Chondrocyte (in vitro differentiated cells): ENCODE results near the gene CAB39. TPM values are rescaled to one million over a fixed set of nuclear protein-coding genes. Genes with fewer than 3 reads are reported as not detected.
A peak's percentile ranks its signal among the peaks of the same experiment; 100 is the strongest.

Source experiments
- DNase-seq: peaks from one replicate; pipeline ENCODE4 v3.0.0; 2021; ENCODE audit warnings: mixed read lengths, low spot score
- H3K27ac Mint-ChIP-seq: one replicate; pipeline ENCODE4 v1.8.0; 2021; ENCODE audit warnings: mild to moderate bottlenecking, moderate library complexity, mixed read lengths; ENCODE audit not compliant: unreplicated experiment
- H3K27me3 Mint-ChIP-seq: 2 replicates; pipeline ENCODE4 v1.8.0; 2021; ENCODE audit warnings: low read depth, mixed read lengths
- H3K36me3 Mint-ChIP-seq: 2 replicates; pipeline ENCODE4 v1.8.0; 2021; ENCODE audit warnings: low read depth, mixed read lengths
- H3K4me1 Mint-ChIP-seq: 2 replicates; pipeline ENCODE4 v1.8.0; 2021; ENCODE audit warnings: low read depth, mild to moderate bottlenecking, mixed read lengths
- H3K4me3 Mint-ChIP-seq: one replicate; pipeline ENCODE4 v1.8.0; 2021; ENCODE audit warnings: mild to moderate bottlenecking, moderate library complexity, mixed read lengths; ENCODE audit not compliant: unreplicated experiment
- H3K9me3 Mint-ChIP-seq: 2 replicates; pipeline ENCODE4 v1.8.0; 2021; ENCODE audit warnings: low read depth, mixed read lengths
- CTCF ChIP-seq: fragments of 200-600 bp; sonication (generic); IDR thresholded peaks from 2 replicates; pipeline ENCODE4 v1.5.0; 2021; ENCODE audit warnings: antibody characterized with exemption, mild to moderate bottlenecking, moderate library complexity
- total RNA-seq: library from RNA; stranded (reverse); gene quantifications from 3 replicates; pipeline ENCODE4 v1.2.1, GENCODE V29; 2021

Gene CAB39
- total RNA-seq, 1 donor from 2014 or later = 33.4 TPM

GRCh38 chr2:230748087-230748486 is 35.4 kb downstream of the CAB39 start:
- no peak for DNase-seq
- H3K9me3 Mint-ChIP-seq = no peaks in the 10 kb centered on the region

GRCh38 chr2:230749111-230749510 is 36.5 kb downstream of the CAB39 start:
- Mint-ChIP-seq H3K27ac (peak overlapping the region; percentile 65), H3K27me3 (no peaks in the 10 kb centered on the region), H3K36me3 (peaks cover 2% of the 10 kb centered on the region), H3K4me3 (no peak overlapping the region), H3K4me1 (peaks cover 16% of the 10 kb centered on the region), H3K9me3 (no peaks in the 10 kb centered on the region)
- TF ChIP-seq CTCF = no peak
- DNase-seq = no peak

More at GRCh38 chr2:230748087-230748486, 35.4 kb downstream of the CAB39 start:
- TF ChIP-seq CTCF = no peak
- H3K27ac Mint-ChIP-seq = no peak overlapping the region
- H3K4me1 Mint-ChIP-seq = peaks cover 16% of the 10 kb centered on the region
- no peaks in the 10 kb centered on the region for H3K27me3 Mint-ChIP-seq
- H3K4me3 Mint-ChIP-seq = no peak overlapping the region
- H3K36me3 Mint-ChIP-seq = peaks cover 2% of the 10 kb centered on the region

- no peak for TF ChIP-seq CTCF
- H3K27me3 Mint-ChIP-seq = no peaks in the 10 kb centered on the region
- peaks cover 2% of the 10 kb centered on the region for H3K9me3 Mint-ChIP-seq
- H3K36me3 Mint-ChIP-seq = no peaks in the 10 kb centered on the region
- no peak overlapping the region for H3K27ac Mint-ChIP-seq
- no peak for DNase-seq
- no peak overlapping the region for H3K4me3 Mint-ChIP-seq
- H3K4me1 Mint-ChIP-seq = peaks cover 20% of the 10 kb centered on the region
These were observed 38.4 kb downstream of the CAB39 start for GRCh38 chr2:230751062-230751461.

DNA sequence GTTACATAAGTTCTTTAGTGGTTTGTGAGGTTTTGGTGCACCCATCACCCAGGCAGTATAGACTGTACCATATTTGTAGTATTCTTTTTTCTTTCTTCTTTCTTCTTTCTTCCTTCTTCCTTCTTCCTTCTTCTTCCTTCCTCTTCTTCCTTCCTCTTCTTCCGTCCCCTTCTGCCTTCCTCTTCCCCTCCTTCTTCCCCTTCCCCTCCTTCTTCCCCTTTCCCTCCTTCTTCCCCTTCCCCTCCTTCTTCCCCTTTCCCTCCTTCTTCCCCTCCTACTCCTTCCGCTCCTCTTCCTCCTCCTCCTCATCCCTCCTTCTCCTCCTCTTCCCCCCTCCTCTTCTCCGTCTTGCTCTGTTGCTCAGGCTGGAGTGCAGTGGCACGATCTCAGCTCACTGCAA is 41.6 kb downstream of the CAB39 start:
- peaks cover 45% of the 10 kb centered on the region for H3K4me1 Mint-ChIP-seq
- H3K36me3 Mint-ChIP-seq = no peaks in the 10 kb centered on the region
- no peak for DNase-seq
- no peak for TF ChIP-seq CTCF
- no peaks in the 10 kb centered on the region for H3K27me3 Mint-ChIP-seq
- H3K4me3 Mint-ChIP-seq = no peak overlapping the region
- no peak overlapping the region for H3K27ac Mint-ChIP-seq
- H3K9me3 Mint-ChIP-seq = peaks cover 2% of the 10 kb centered on the region

GRCh38 chr2:230757476-230757875 is 44.8 kb downstream of the CAB39 start:
- peaks cover 2% of the 10 kb centered on the region for H3K9me3 Mint-ChIP-seq
- no peak for TF ChIP-seq CTCF
- no peaks in the 10 kb centered on the region for H3K27me3 Mint-ChIP-seq
- no peak for DNase-seq
- H3K4me1 Mint-ChIP-seq = peaks cover 44% of the 10 kb centered on the region
- H3K27ac Mint-ChIP-seq = peak overlapping the region; percentile 92
- H3K36me3 Mint-ChIP-seq = peaks cover 8% of the 10 kb centered on the region
- H3K4me3 Mint-ChIP-seq = no peak overlapping the region
